Cardiac fibroblast (primary cell): ENCODE data around the gene TARS3.
"Not testable (repeated sequence)": the region's sequence is repeated elsewhere in the genome, so short reads cannot be mapped to it uniquely, and the experiment has no call there.

ENCODE experiments used
- DNase-seq, 2 donors: peaks; one replicate each; pipeline versions ENCODE4 v3.0.0 to v3.0.0-alpha.2; 2010; ENCODE audit warnings: low read depth in 2 of 2
- H3K4me3 ChIP-seq, 2 donors: replicated peaks in 1 of 2; 1 replicate in 1 of 2; 2 replicates in 1 of 2; pipeline ENCODE4 v1.5.1; 2011; ENCODE audit warnings: low read depth in 2 of 2, low read length in 2 of 2, mild to moderate bottlenecking in 2 of 2, moderate library complexity in 1 of 2
- CTCF ChIP-seq: IDR thresholded peaks from one replicate; pipeline ENCODE4 v1.5.1; 2011; ENCODE audit warnings: low read depth, mild to moderate bottlenecking, low read length, inconsistent platforms

TARS3 gene

DNA sequence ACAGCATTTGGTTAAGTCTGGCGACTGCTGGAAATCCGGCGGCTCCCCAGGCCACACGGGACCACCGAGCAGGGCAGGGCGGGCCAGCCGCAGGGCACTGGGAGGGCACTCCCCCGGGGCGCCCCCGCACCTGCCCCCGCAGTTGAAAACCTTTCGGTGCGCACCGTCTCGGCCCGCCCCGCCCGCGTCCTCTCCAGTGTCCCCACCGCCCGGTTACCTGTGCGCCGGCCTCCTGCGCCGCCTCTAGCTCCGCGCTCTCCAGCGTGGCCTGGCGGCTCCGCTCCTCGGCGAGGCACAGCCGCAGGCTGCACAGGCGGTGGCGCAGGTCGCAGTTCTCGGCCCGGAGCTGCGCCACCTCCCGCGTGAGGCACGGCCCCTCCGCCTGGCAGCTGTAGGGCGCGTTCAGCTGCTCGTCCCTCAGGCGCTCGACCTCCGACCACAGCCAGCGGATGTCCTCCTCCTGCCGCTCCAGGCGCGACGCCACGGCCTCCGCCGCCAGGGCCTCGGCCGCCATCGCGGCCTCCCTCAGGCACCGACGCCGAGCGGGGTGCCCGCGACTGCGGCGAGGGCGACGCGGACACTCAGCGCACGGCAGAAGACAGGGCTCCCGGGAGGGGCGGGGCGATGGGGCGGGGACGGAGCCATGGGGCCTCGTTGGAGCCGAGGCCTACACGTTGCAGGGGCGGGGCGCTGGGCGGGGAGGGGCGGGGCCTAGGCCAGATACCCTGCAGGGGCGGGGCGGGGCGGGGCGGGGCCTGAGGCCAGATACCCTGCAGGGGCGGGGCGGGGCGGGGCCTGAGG lies at the start of gene TARS3:
TSS of gene TARS3 (minus strand) at position 600 of the 801 bp plus-strand sequence. CDS start at position 514, 86 bp downstream.
- peak; percentile 2 for TF ChIP-seq CTCF
- DNase-seq: peak; percentile 86 to 90
- H3K4me3 ChIP-seq: peak within 1 kb of the TSS; percentile 52 to 76

DNA sequence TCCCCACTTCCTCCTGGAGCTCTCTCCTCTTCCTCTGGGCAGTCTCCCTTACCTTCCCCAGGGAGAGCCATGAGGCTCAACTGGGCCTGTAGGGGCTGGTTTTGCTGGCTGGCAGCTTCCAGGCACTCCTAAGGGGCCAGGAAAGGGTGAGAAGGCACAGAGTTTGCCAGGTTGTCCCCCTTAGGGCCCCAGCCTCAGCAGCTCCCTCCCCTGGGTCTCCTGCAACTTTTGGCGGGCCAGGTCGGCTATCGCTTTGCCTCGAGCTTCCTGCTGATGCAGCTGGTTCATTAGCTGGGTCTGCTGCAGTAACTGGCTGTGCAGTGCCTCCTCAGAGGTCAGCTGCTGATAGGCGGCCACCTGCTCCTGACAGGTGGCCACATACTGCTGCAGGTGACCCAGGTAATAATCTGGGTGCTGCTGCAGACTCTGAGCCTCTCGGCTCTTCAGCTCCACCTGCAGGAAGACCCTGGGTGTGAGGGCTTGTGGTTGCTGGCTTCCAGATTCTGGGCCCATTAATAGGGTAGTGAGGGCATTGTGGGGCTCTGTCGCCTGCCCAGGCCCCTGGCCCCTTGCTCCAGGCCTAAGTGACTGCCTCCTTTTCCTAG lies 49.3 kb upstream of the TARS3 start:
- peak; percentile 26 for TF ChIP-seq CTCF
- no peak for DNase-seq
- H3K4me3 ChIP-seq: no peak overlapping the region

DNA sequence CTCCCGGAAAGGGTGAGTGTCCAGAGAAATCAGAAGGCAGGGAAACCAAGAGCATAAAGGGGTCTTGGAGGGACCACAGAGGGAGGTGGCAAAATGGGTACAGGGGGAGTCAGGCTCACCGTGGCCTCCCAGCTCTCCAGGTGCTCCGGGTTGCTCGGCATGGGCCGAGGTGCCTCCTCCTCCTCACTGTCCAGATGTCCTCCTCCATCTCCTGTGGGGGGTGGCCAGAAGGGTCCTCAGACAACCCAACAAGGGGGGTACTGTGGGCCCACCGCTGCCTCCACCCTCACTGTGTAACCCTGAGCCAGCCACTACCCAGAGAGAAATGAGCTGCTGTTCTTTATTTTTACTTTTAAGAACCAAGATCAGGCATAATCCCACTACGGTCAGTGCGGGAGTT lies 48.6 kb upstream of the TARS3 start:
- TF ChIP-seq CTCF: no peak

GRCh38 chr15:101767083-101767640 lies 42.9 kb upstream of the TARS3 start:
- H3K4me3 ChIP-seq, DNase-seq: not testable (repeated sequence)

More for the DNA sequence above, 48.6 kb upstream of the TARS3 start:
- no peak for DNase-seq
- no peak overlapping the region for H3K4me3 ChIP-seq

GRCh38 chr15:101765772-101766456 lies 41.6 kb upstream of the TARS3 start:
- DNase-seq: no peak
- no peak for TF ChIP-seq CTCF
- H3K4me3 ChIP-seq: no peak overlapping the region

GRCh38 chr15:101765340-101765671 lies 41.0 kb upstream of the TARS3 start:
- DNase-seq, H3K4me3 ChIP-seq: not testable (repeated sequence)

- DNase-seq: peak in 1 of 2 donors; percentile 3
These were observed 40.5 kb upstream of the TARS3 start for GRCh38 chr15:101764669-101765339.

GRCh38 chr15:101746716-101747082 lies 22.4 kb upstream of the TARS3 start:
- not testable (repeated sequence) for DNase-seq, H3K4me3 ChIP-seq

More at GRCh38 chr15:101764669-101765339, 40.5 kb upstream of the TARS3 start:
- H3K4me3 ChIP-seq: not testable (repeated sequence)

DNA sequence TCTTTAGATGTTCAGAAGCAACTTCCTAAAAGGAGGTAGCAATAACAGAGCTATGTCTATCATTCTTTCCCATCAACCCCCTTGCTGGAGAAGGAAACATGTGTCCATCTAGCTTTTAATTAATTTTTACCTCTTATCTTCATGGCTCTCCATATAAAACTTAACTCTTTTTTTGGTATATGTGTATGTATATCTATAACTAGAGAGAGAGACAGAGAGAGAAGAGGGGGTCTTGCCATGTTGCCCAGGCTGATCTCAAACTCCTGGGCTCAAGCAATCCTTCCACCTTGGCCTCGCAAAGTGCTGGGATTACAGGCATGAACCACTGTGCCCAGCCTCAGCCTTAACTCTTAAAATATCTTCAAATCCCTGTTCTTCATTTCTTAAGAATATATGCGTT lies 10.6 kb upstream of the TARS3 start:
- DNase-seq, H3K4me3 ChIP-seq: not testable (repeated sequence)
